Amniotic stem cell (primary cell): ENCODE results near the gene CYB561.
"Not testable (repeated sequence)": the region's sequence is repeated elsewhere in the genome, so short reads cannot be mapped to it uniquely, and the experiment has no call there.

Experiments used
- DNase-seq: peaks from one replicate; lab custom pipeline; 2025; lab: John Stamatoyannopoulos, UW

Gene CYB561

DNA sequence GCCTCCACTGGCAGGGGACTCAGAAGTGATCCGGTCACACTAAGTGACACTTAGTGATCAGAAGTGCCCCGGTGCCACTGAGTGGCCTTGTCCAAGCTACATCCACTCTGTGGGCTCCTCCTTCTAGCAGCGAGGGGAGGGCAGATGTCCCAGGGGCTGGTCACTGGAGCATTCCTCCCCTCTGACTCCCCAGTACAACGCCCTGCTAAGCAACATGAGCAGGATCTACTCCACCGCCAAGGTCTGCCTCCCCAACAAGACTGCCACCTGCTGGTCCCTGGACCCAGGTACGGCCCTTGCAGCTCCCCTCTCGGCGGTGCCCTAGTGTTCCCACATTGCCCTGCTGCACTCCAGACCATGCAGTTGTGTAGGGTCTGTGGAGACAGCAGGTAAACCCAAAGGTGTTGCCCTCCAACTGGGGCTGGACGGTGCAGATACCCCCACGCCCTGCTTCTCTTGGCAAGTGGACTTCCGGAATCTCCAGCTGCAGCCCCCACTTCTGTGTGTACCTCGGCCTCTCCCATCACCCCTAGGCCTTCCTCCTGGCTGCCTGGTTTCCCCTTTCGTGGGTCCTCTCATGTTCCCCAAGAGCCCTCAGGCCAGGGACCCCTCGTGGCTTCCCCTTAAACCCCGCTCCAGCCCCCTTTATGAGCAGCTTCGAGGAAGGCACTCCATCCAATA, 32.8 kb upstream of the CYB561 start:
- peak; percentile 90 for DNase-seq

DNA sequence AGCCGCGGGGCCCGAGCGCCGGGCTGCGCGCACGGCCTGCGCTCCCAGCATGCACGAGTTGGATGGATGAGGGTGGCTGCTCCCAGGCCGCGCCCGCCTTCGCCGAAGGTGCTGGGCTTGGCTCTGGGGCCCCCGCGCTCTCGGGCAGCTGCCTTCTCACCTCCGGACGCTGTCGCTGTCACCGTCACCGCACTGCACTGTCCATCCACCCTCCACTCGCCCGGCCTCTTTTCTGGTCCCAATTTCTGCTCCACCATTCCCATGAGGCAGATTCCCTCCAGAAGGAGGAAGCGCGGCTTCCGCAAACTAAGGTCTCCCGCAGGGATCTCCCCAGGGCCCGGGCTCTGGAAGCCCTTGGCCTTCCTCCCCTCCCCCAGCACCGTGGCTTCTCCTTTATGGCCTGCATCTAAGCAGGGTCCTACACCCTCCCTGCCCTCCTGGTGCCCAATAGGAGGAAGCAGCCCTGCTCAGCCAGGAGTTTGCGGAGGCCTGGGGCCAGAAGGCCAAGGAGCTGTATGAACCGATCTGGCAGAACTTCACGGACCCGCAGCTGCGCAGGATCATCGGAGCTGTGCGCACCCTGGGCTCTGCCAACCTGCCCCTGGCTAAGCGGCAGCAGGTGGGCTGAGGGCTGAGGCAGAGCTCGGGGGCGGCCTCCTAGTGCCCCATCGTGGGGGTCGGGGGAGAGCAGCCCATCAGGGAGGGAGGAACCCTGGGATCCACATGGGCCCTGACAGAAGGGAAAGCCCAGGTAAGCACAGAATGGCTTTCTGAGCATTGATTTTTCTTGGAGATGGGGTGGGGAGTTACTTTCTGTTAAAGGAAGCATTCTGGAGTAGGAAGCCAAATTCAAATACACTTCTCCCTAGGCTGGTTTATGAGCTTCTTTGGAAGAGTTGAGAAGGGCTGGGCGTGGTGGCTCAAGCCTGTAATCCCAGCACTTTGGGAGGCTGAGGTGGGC, 31.7 kb upstream of the CYB561 start:
- DNase-seq: no peak

DNA sequence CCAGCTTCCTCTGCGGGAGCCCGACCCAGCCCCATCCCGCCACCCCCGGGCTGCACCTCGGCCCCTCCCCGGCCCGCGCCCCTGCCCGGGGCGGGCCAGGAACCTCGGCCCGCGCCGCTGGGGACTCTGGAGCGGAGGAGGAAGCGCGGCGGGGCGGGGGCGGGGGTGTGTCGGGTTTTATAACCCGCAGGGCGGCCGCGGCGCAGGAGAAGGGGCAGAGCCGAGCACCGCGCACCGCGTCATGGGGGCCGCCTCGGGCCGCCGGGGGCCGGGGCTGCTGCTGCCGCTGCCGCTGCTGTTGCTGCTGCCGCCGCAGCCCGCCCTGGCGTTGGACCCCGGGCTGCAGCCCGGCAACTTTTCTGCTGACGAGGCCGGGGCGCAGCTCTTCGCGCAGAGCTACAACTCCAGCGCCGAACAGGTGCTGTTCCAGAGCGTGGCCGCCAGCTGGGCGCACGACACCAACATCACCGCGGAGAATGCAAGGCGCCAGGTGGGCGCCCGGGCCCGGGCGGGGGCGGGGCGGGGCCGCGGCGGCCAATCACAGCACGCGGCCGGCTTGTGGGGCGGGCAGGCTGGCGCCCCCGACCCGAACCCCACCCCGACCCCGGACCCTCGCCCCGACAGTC, 30.9 kb upstream of the CYB561 start, which contains the start of gene ACE:
Gene ACE, plus strand, starts transcription at position 208 of the 626 bp plus-strand sequence. Its CDS starts 34 bp downstream, at position 242.
- DNase-seq: no peak

DNA sequence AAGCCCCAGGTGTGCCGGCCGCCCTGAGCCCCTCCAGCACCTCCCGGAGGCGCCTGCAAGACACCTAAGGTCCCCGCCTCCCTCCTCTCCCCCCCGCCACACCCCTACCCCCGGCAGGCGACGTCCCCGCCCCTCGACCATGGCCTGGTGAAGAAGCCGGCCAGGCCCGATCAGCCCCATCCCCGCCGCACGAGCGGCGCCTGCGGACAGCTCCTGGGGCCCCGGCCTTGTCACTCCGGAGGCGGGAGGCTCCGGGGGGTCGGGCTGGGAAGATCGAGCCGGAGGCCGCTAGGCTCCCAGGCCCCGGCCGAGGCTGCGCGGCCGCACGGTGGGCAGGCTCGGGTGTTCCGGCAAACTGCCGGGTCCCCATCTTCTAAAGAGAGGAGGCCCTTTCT, 30.4 kb upstream of the CYB561 start:
- DNase-seq: no peak

DNA sequence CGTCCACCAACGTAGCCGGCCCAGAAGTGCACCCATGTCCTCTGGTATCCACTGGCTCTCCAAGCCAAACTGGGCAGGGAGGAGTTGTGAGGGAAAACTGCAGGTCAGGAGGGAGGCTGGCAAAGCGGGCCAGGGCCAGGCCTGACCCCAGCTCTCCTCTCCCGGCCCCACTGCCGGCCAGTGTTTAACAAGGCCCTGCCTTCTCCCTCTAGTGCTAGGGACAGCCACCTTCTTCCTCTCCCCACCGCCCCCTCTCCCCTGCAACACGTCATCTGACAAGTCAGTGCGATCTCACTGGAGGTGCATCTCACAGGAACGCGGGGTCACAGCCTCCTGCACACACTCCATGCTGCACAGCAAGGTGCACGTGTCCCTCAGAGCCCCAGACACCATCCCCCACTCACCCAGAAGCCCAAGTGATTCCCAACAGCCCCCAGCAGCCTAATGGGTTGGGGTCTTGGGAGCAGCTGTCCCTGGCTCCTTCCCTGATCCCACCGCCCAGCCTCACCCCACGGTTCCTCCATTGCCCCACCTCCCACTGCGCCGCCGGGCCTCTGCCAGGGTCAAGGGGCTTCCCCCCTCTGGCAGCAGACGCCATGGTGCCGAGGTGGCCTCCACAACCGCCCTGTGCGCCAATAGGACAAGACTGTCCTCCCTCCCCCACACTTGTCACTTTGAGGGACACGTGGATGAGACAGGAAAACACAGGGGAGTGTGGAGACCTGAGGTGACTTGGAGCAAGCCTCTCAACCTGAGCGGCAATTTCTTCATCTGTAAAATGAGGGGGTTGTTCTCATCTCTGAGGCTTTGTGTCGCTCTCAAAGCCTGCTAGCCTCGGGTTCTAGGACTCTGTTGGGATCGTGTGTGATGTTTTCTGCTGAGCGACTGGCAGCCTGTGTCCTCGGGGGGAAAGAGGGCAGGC, 29.6 kb upstream of the CYB561 start:
- no peak for DNase-seq

DNA sequence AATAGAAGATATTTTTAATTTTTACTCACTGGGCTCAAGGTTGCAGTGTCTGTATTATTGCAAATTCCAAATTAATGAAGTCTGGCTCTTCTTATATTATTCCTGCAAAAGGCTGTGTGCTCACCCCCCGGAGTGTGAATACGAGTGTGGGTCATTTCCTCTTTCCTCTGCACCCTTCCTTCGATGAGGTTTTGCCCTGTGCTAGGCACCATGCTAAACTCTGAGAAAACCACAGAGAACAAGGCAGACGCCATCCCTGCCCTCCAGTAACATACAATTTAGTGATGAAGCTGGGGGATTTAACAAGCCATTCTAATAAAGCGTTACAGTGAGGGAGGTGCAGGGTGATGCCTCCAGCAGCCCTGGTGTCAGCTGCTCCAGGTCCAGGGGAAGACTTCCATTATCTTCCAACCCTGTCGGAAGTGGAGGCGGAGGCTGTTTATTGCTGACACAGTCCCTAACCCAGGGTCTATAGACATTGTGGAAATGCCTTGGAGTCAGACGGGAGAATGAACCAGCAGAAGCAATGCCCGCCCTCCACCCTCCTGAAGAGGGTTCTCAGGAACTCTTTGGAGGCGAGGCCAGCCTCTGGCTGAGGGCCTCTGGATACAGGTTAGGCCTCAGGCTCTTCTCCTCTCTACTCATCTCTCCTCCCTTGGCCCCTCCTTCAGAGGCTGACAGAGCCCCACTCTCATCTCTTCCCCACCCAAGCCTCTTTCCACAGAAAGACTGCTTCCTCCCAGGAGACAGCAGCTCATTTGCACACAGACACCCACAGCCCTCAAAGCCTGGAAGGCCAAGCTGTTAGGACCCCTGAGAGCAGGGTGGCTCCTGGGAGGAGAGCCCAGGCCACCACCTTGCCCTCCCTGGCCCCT, 28.7 kb upstream of the CYB561 start:
- no peak for DNase-seq

GRCh38 chr17:63474174-63474573, 28.1 kb upstream of the CYB561 start:
- DNase-seq: no peak

DNA sequence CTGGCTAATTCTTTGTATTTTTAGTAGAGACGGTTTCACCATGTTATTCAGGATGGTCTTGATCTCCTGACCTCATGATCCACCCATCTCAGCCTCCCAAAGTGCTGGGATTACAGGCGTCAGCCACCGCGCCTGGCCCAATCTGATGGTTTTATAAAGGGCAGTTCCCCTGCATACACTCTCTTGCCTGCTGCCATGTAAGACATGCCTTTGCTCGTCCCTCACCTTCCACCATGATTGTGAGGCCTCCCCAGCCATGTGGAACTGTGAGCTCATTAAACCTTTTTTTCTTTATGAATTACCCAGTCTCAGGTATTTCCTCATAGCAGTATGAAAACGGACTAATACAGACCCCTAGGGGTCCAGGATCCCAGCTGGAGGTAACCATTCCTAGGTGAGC, 22.0 kb upstream of the CYB561 start:
- not testable (repeated sequence) for DNase-seq

- no peak for DNase-seq
Observed at GRCh38 chr17:63464691-63465236, 18.7 kb upstream of the CYB561 start.

DNA sequence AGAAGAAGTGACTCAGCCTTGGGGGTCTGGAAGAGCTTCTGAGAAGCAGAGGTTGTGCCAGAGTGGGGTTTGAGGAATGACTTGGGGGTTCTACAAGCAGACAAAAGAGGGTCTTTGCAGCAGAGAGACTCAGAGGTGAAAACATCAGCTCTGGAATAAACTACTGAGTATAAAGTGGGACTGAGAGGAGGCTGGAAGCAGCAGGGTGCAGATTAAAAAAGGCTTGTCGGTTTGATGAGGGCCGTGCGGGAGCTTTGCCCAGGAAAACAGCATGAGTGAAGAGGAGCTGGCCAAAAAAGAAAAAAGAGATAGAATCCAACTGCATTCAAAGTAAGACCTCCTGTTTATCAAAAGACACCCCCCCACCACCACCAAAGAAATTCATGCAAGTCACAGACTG, 17.7 kb upstream of the CYB561 start:
- no peak for DNase-seq

DNA sequence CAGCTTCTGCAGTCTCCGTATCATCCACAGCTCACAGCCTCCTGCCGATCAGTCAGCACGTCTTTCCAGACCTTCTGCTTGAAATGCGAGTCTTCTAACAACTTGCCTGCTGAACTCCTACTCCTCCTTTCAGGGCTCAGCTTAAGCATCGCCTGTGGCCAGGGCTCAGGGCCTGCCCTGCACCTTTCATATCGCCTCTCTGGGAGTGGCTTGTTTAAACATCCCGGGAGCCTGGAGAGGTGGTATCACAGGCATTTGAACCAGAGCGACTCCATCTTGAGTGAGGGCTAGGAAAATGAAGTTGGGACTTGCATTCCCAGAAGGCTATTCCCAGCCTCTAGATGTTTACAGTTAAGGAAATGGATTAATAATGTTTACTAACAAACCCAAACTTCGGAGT, 13.9 kb upstream of the CYB561 start:
- no peak for DNase-seq

GRCh38 chr17:63458478-63458877, 12.4 kb upstream of the CYB561 start:
- no peak for DNase-seq

DNA sequence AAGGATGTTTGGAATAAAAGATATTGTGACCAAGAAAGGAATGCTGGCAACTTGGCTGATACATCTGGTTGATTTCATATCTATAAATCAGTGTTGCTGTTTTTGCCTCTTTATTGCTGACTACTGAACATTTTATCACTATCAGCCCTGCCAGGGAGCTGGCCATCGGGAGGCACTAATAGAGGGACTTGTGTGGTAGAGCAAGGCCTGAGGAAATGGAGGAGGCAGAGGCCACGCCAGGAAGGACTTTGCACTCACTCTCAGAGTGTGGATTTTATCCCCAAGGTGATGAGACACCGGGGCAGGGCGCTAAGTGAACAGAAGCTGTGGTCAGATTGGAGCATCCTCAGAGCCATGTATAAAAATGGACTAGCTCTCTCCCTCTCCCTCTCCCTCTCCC, 9.3 kb upstream of the CYB561 start:
- DNase-seq: no peak

- no peak for DNase-seq
Observed at GRCh38 chr17:63454915-63455314, 8.8 kb upstream of the CYB561 start.

DNA sequence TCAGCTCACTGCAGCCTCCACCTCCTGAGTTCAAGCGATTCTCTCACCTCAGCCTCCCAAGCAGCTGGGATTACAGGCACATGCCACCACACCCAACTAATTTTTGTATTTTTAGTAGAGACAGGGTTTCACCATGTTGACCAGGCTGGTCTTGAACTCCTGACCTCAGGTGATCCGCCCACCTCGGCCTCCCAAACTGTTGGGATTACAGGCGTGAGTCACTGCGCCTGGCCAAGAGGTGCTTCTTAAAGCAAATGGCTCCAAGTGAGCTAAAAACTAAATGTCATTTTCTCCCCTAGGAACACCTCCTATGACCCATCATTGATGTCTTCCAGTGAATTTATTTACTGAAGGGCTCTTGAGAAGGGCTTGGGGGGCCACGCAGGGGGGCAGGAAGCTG, 8.3 kb upstream of the CYB561 start:
- not testable (repeated sequence) for DNase-seq

- DNase-seq: no peak
Observed at GRCh38 chr17:63452962-63453551, 7.0 kb upstream of the CYB561 start.

DNA sequence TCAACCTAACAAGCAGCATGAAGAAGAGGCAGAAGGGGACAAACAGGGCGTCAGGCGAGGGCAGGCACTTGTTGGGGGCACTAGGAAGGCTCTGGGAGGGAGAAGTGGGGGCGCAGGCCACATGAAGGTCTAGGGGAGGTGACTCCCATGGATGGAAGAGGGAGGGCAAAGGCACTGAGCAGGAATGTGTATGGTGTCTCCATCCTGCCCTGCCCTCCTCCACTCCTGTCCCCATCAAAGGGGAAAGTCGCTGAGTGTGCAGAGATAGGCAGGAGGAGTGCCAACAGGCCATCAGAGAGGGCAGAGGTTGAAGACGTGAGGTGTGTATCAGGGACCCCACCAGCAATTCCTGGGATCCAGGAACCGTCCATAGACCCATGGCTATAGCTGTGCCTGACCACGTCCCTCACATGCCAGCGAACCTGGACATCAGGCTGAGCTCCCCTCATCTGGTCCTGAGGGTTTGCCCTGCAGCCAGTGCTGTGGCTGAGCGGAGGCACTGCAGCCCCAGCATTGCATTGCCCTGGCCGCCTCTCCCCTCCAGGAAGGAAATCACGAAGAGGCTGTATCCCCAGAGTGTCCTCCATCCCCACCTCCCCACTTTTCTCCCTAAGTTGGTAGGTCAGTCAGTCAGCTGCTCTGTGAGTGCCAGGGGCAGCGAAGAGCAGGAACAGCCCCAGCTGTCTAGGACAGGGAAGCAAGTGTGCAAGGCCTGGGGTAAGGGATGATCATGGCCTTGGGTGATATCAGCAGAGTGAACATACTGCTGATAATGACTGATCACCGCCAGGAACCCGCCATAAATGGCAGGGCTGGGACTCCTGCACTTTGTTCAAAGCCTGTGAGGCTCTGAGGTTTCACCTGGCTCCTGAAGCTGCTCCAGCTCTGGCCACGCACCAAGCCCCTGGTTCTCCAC, 6.2 kb upstream of the CYB561 start:
- no peak for DNase-seq

DNA sequence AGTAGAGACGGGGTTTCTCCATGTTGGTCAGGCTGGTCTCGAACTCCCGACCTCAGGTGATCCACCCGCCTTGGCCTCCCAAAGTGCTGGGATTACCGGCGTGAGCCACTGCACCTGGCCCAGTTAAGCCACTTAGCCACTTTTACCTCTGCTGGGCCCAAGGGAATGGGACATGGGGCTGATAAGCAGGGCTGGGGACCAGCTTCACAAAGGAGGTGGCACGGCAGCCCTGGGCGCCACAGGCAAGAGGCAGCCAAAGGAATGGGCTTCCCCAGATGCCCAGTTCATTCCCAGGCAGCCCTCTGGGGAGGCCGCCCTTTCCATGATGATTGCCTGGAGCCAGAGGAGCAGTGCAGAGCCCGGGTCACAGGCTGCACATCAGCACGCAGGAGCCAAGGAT, 5.0 kb upstream of the CYB561 start:
- DNase-seq: no peak

- no peak for DNase-seq
Observed at GRCh38 chr17:63450551-63450950, 4.4 kb upstream of the CYB561 start.
